Stimulated activated CD4-positive, alpha-beta T cell treated with anti-CD3 and anti-CD28 coated beads, Interleukin-1b, Interleukin-23, amount 100 ng/mL, for 4 hours (primary cell): ENCODE results near the gene ADAMTSL2.
"Not testable (repeated sequence)": the region's sequence is repeated elsewhere in the genome, so short reads cannot be mapped to it uniquely, and the experiment has no call there.

Experiments used
- DNase-seq, 2 donors: peaks; one replicate each; pipeline ENCODE4 v3.0.0-alpha.2; 2020; ENCODE audit warnings: low read depth in 2 of 2

The ADAMTSL2 gene

GRCh38 chr9:133558191-133559126, 24.0 kb downstream of the ADAMTSL2 start:
- peak; percentile 7 to 16 for DNase-seq

- no peak for DNase-seq
Observed at GRCh38 chr9:133560311-133560710, 25.8 kb downstream of the ADAMTSL2 start.

- no peak for DNase-seq
Observed at GRCh38 chr9:133560944-133561343, 26.4 kb downstream of the ADAMTSL2 start.

DNA sequence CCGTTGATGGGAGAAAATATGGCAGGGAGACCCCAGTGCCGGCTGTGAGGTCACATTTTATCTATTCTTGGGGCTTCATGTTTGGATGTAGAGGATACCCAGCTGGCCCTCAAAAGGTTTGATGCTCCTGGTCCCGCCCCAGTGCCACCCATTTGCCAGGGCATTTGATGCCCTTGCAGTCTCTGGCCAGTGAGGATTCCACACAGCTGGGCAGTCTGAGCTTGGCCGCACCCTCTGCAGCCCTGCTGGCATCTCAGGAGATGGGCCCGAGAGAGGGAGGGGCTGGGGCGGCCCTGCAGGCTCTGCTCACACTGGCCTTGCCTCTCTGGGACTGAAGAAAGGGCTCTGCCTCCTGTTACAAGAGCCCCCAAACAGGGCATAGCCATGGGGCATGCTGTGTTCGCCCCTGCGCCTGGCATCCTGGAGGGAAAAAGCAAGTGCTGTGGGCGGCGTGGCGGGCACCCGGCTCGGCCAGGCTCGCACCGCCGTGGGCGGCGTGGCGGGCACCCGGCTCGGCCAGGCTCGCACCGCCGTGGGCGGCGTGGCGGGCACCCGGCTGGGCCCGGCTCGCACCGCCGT, 27.6 kb downstream of the ADAMTSL2 start:
- DNase-seq = no peak

DNA sequence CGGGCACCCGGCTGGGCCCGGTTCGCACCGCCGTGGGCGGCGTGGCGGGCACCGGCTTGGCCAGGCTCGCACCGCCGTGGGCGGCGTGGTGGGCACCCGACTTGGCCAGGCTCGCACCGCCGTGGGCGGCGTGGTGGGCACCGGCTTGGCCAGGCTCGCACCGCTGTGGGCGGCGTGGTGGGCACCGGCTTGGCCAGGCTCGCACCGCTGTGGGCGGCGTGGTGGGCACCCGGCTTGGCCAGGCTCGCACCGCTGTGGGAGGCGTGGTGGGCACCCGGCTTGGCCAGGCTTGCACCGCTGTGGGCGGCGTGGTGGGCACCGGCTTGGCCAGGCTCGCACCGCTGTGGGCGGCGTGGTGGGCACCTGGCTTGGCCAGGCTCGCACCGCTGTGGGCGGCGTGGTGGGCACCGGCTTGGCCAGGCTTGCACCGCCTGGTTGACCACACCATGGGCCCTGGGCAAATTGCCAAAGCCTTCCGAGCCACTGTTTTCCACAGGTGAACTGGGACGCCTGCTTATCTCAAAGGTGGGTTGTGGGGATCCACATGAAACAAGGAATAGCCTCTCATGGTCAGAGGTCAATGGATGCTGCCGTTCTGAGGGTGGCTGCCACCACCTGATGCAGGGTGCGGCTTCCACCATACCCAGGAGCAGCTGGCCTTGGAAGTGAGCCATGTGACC, 28.2 kb downstream of the ADAMTSL2 start:
- DNase-seq = no peak

DNA sequence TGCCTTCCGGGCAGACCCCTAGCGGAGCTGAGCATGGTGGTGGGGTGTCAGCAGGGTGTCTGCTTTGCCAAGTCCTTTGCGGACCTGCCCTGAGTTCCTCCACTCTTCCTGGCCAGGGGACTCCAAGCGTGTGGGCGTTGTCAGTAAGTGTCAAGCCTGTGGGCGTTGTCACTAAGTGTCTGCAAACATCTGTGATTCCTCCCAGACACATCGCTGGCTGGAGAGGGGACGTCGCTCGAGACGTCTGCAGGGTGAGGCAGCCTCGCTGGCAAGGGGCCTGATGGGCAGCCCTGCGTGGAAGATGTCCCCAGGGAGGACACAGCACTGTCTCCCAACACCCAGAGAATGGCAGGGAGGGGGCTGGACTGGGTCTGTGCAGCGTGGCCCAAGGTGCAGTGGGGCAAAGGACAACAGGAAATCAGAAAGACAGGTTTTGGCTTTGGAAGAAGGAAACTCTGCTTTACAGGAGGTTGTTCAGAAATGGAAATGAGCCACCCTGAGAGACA, 28.8 kb downstream of the ADAMTSL2 start:
- DNase-seq = no peak

DNA sequence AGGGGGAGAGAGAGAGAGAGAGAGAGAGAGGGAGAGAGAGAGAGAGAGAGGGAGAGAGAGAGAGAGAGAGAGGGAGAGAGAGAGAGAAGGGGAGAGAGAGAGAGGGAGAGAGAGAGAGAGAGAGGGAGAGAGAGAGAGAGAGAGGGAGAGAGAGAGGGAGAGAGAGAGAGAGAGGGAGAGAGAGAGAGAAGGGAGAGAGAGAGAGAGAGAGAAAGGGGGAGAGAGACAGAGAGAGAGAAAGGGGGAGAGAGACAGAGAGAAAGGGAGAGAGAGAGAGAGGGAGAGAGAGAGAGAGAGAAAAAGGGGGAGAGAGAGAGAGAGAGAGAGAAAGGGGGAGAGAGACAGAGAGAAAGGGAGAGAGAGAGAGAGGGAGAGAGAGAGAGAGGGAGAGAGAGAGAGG, 29.3 kb downstream of the ADAMTSL2 start:
- not testable (repeated sequence) for DNase-seq

GRCh38 chr9:133564451-133565116, 30.1 kb downstream of the ADAMTSL2 start:
- no peak for DNase-seq

- DNase-seq = no peak
Observed at GRCh38 chr9:133566382-133566781, 31.9 kb downstream of the ADAMTSL2 start.

GRCh38 chr9:133566817-133567216, 32.3 kb downstream of the ADAMTSL2 start:
- no peak for DNase-seq

GRCh38 chr9:133568186-133568585, 33.7 kb downstream of the ADAMTSL2 start:
- no peak for DNase-seq

DNA sequence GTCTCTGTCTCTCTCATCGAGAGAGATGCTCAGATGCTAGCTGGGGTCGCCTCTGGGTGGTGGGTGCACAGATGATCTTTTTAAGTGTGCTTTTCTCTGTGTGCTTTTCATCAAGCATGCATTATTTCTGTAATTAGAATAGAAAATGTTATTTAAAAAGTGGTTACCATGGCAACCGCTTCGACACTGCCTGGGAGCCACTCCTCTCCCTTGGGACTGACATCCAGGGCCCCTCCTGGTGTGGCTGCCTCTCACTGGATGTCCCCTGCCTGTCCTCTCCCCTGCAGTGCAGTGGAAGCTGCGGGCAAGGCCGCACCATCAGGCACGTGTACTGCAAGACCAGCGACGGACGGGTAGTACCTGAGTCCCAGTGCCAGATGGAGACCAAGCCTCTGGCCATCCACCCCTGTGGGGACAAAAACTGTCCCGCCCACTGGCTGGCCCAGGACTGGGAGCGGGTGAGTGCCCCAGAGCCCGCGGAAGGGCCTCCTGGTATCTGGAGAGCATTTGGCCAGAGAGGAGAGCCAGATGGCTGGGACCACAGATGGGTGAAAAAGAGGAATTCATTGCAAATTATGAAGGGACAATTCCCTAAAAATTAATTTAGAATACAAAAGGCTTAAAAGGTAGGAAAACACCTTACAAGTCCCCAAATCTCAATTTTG, 34.7 kb downstream of the ADAMTSL2 start:
- no peak for DNase-seq

DNA sequence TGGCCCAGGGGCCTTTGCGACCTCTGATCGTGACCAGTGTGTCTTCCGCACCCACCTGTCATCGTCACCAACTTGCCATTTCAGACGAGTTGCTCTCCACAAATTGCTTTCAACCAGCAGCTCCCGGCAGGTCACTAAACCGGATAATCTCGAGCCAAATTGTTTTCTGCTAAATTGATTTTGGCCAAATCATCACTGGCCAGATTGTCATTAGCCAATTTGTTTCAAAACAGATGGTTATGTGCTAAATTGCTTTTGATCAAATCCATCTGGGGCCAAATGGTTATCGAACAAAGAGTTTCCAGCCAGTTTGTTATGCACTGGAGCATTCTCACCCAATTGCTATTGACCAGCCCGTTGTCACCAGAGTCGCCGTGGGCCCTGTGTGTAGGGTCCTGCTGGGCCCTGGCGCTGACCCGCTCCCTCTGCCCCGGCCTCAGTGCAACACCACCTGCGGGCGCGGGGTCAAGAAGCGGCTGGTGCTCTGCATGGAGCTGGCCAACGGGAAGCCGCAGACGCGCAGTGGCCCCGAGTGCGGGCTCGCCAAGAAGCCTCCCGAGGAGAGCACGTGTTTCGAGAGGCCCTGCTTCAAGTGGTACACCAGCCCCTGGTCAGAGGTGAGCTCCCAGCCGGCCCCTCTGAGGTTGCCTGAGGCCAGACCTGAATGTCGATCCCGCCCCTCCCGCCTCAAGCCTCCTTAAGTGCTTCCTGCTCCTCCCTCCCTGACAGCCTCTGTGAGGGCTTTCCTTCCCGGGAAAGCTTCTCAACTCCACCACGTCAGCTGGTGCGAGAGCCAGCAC, 35.6 kb downstream of the ADAMTSL2 start:
- no peak for DNase-seq

DNA sequence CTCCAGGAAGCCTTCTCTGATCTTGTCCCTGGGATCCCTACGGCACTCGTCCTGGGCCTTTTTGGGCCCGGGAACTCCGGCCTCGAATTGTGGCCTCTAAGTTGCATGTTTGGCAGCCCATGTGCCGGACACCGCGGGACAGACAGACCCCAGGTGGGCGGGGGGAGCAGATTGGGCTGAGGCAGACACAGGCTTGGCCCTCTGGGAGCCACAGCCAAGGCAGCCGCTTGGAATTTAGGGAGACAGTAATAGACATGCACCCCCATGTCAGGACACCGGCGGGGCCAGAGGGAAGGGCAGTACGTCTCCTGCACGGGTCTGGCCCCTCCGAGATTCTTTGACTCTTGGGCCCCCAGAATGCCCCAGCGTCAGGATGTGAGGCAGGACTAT, 36.2 kb downstream of the ADAMTSL2 start:
- DNase-seq = no peak

GRCh38 chr9:133571391-133571890, 36.9 kb downstream of the ADAMTSL2 start:
- DNase-seq = no peak

GRCh38 chr9:133571896-133572595, 37.5 kb downstream of the ADAMTSL2 start:
- no peak for DNase-seq

DNA sequence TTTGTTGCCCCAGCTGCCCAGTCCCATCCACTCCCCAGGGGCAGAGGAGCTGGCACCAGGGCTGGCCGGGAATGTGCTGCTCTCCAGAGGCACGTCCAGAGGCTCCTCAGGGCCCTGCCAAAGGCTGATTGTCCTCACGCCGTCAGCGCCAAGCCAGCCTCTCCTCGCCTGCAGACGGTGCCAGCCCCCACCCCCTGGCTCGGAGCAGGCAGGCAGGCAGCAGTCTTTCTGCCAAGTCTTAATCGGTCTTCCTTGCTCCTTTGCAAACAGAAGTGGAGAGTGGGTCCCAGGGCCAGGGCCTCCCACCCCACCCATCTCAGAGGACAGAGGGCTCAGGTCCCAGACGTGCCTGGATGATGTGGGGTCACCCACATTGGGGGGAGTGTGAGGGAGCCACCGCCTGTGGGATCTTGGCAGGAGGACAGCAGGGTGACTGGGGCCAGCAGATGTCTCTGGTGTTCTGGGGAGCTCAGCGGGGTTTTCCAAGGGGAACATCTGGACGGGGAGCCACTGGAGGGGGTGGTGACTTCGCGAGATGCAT, 38.4 kb downstream of the ADAMTSL2 start:
- DNase-seq = no peak

- no peak for DNase-seq
Observed at GRCh38 chr9:133573791-133574515, 39.4 kb downstream of the ADAMTSL2 start.

- DNase-seq = no peak
Observed at GRCh38 chr9:133574771-133575170, 40.3 kb downstream of the ADAMTSL2 start.
